A549 (cell line): ENCODE measurements around the gene SAYSD1.

ENCODE experiments used
- BHLHE40 ChIP-seq: IDR thresholded peaks from 2 replicates; pipeline ENCODE4 v1.6.1; 2012; ENCODE audit warnings: low read depth, low read length, inconsistent platforms
- CTCF ChIP-seq: fragments of >200 bp; sonication (Bioruptor Twin); formaldehyde crosslinking; IDR thresholded peaks from 3 replicates; pipeline ENCODE4 v1.5.1; 2016
- HEYL ChIP-seq: fragments of 250-450 bp; sonication (Bioruptor Pico); IDR thresholded peaks from 2 replicates; pipeline ENCODE4 v1.8.0; 2021; ENCODE audit warnings: mild to moderate bottlenecking, moderate library complexity
- HMGXB4 ChIP-seq: fragments of 250-450 bp; sonication (Bioruptor Pico); IDR thresholded peaks from 2 replicates; pipeline ENCODE4 v1.5.0; 2021; ENCODE audit warnings: mild to moderate bottlenecking, moderate library complexity, borderline replicate concordance
- MAX ChIP-seq: IDR thresholded peaks from 2 replicates; pipeline ENCODE4 v1.6.1; 2012
- POLR2A ChIP-seq: IDR thresholded peaks from 2 replicates; pipeline ENCODE4 v1.6.1; 2012; ENCODE audit warnings: mild to moderate bottlenecking, low read length
- TP53 ChIP-seq: fragments of 250-450 bp; sonication (Bioruptor Pico); IDR thresholded peaks from 2 replicates; pipeline ENCODE4 v1.5.0; 2021; ENCODE audit warnings: mild to moderate bottlenecking, moderate library complexity

- TF ChIP-seq CTCF, result no peak
- no peak for TF ChIP-seq MAX
- TF ChIP-seq POLR2A, result no peak
- no peak for TF ChIP-seq BHLHE40
- no peak for TF ChIP-seq HMGXB4
- no peak for TF ChIP-seq TP53 (CRISPR knock-in tag)
- TF ChIP-seq HEYL (CRISPR knock-in tag), result no peak
Observed at GRCh38 chr6:39140556-39141167, 25.7 kb upstream of the SAYSD1 start.
